GM19452 (cell line): ENCODE data around the gene DNAH9.
"Not testable (repeated sequence)": the region's sequence is repeated elsewhere in the genome, so short reads cannot be mapped to it uniquely, and the experiment has no call there.

Experiments used
- ATAC-seq: cut with Tn5 transposase; IDR thresholded peaks from one replicate; pipeline ENCODE4 v1.9.1; 2021; ENCODE audit not compliant: unreplicated experiment

The DNAH9 gene

GRCh38 chr17:11901931-11902330, 303.7 kb downstream of the DNAH9 start:
- ATAC-seq = no peak

DNA sequence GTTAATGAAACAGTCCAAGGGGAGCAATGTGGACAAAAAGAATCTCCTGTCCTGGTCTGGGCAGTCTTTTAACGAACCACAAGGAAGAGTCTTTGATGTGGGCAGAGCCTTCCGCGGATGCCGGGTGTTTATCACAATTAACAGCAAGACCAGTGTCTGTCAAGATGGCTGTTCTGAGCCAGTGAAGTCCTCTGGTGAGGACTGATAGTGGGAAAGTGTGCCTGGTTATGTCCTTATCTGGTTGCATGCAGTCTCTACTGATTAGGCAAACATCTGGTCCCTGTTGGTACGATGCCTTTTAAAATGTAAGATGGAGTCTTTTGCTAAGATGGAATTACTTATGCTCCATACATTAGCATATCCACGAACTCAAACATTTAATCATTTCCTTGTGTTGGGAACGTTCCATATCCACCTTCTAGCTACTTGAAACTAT, 310.5 kb downstream of the DNAH9 start:
- no peak for ATAC-seq

DNA sequence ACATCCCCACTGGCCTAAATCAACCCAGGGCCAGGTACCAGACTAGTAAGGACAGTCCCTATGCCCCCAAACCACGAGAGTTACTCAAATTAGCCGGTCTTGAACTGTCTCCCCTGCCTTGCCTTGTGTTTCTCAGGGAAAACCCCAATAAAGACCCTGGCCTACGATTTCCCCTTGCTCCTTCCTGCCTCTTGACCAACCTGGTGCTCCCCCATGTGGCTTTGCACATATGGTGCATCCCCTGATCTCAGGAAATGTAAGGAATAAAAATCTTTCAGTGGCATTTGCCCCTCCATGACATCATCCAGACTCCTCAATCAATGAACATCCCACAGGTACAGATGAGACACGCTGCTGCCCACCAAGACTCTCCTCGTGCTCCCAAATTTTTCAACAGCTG, 311.1 kb downstream of the DNAH9 start:
- no peak for ATAC-seq

- ATAC-seq = no peak
Measured at GRCh38 chr17:11916091-11916490, 317.8 kb downstream of the DNAH9 start.

DNA sequence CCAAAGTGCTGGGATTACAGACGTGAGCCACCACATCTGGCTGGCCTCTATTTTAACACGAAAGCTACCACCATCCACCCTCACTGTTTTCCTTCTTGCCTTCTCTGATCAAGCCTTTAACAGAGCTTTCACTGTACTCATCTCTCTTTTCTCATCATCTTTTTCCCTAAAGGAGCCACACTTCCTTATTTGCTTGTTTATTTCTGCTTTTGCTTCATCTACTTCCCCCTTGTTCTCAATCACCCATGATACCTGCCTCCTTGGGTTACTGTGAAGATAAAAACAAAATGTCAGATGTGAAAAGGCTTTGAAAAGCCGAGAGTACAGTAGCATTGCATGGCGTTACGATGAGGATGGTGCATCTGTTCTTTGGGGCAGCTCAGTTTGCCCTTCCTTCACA, 319.1 kb downstream of the DNAH9 start:
- ATAC-seq = no peak

- no peak for ATAC-seq
Measured at GRCh38 chr17:11921296-11921695, 323.0 kb downstream of the DNAH9 start.

GRCh38 chr17:11922638-11923037, 324.4 kb downstream of the DNAH9 start:
- ATAC-seq = no peak

DNA sequence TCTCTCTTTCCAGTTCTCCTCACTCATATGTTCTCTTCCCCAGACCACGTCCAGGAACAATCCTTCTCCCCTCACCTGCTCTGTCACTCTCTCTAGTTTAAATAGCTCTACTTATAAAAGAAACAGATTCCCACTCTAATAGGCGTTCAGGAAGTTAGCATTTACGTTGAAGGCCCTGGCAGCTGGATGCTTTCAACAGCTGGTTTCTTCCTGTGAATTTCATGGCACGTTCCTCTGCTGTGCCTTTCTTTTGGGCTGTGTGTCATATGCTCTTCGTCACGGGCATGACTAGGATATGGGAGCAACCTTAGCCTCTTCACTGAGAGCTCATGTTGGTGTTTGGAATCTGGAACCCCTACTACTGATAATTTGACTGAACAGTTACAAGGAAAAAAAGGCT, 325.8 kb downstream of the DNAH9 start:
- ATAC-seq = no peak

DNA sequence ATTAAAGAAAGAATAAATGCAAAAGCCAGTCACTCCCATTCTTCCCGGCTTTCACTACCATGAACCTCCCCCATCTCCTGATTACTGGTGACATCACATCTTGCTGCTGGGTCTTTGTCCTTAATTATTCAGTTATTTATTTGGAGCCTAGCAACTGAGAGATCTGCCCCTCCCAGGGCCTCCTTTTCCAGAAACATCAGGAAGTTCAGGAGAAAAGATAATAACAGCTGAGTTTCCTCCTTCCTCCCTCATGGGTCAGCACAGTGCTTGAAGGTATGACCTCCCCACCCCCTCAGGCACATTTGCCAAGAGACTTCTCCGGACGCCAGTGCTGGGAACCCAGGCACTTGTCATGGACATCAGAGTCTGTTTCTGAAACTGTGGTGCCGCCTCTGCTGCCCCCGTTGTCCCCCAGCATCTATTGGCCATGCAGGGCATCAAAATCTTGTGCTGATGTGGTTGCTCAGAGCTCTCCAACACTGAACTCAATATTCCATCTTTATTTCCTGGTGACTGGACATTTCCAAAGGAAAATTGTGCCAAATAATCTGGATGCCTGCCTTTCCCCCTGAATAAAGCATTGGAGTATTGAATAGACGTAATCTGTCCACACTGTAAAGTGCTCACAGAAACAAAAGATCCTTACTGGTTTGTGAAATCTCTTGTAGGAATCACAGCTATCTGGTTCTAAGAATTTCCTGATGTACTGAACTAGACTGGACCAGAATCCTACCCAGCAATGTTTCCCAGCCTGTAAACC, 327.2 kb downstream of the DNAH9 start:
- ATAC-seq = no peak

GRCh38 chr17:11928436-11928835, 330.2 kb downstream of the DNAH9 start:
- no peak for ATAC-seq

DNA sequence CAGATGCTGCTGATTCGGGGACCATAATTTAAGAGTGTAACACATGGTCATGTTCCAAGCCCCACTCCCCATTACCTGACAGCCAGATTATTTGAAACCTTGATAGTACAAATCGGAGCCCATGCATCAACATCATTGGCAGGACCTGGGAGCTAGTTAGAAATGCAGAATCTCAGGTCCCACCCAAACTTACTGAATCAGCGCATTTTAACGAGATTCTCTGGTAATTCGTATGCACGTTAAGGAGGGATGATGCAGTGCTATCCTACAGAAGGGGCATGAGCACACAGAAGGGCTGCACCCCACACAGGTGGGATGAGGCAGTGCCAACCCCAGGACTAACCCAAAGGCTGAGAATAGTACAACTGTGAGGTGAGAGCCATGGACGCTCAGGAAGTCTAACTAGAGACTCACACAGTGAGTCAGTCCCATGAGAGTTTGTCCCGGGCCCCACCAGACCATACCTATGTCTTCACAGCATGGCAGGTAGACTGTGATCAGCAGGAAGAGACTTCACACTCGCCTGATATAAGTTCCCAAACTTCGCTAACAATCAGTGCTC, 334.1 kb downstream of the DNAH9 start:
- no peak for ATAC-seq

- ATAC-seq = no peak
Measured at GRCh38 chr17:11935734-11936406, 337.6 kb downstream of the DNAH9 start.

DNA sequence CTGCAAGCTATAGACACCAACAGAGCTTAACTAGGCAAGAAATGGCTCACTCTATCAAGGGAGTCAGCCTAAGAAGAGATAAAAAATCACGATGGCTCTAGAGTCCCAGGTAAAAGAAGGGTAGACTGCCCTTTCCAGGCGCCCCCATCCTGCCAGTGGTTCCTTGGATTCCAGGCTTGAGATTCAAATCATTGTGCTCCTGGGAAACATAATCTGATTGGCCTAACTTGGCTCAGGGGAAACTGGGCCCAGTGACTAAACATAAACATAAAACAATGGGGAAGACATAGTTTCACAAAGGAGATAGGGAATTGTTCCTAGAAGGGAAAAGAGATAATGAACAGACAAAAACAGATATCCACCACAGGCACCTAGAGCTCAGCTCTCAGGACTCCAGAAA, 342.6 kb downstream of the DNAH9 start:
- no peak for ATAC-seq

DNA sequence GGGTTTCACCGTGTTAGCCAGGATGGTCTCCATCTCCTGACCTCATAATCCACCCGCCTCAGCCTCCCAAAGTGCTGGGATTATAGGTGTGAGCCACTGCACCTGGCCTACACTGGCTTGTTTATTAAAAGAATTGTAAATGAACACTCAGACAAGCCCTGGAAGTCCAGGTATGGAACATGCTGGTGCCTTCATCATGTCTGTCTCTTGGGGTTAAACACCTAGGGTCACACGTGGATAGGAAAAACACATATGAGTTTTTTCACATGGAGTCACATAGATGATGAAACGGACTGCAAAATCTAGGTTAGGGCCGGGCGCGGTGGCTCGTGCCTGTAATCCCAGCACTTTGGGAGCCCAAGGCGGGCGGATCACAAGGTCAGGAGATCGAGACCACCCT, 344.8 kb downstream of the DNAH9 start:
- ATAC-seq = not testable (repeated sequence)

DNA sequence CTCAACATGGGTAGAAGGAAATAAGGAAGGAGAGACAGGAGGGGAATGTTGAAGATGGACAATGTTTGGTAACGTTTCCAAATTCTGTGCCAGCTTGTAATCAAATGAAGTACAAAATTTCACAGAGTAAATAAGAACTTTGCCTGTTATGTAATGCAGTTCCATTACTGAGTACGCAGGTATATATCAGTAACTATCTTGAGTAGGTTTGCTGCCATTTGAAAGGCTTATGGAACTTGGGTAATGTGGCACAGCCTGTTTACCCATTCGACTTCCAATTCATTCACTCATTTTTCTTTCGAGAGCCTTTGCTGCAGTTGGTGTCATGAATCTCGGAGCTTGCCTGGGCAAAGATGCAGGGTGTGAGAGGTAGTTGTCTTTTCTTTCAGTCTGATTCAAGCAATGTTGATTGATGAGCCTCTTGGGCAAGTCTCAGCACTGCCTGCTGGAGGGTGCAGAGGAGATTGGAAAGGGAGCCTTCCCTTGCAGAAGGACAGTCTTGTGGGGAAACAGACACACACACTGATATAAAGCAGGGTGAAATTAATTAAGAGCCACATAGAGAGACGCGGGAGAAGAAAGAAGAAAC, 345.6 kb downstream of the DNAH9 start:
- ATAC-seq = no peak

- ATAC-seq = no peak
Measured at GRCh38 chr17:11944587-11944986, 346.3 kb downstream of the DNAH9 start.

DNA sequence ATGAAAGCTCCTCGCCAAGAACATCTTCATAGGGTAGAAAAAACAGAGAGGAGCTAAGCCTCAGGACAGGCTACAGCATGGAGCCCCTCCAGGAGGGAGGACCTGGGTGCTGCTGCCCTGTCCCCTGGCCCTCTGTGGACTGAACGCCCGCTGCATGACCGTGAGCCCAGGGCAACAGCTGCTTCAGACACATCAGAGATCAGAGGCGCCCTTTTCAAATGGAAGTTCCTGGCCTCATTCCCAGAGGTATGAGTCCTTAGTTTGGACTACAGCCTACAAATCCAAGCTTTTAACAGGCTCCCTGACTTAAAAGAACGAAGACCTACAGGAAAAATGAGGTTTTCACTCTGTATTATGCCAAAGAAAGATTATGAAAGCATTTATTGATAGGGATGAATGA, 350.5 kb downstream of the DNAH9 start:
- no peak for ATAC-seq

- not testable (repeated sequence) for ATAC-seq
Measured at GRCh38 chr17:11949571-11949970, 351.3 kb downstream of the DNAH9 start.

GRCh38 chr17:11950771-11951519, 352.7 kb downstream of the DNAH9 start:
- ATAC-seq = no peak

DNA sequence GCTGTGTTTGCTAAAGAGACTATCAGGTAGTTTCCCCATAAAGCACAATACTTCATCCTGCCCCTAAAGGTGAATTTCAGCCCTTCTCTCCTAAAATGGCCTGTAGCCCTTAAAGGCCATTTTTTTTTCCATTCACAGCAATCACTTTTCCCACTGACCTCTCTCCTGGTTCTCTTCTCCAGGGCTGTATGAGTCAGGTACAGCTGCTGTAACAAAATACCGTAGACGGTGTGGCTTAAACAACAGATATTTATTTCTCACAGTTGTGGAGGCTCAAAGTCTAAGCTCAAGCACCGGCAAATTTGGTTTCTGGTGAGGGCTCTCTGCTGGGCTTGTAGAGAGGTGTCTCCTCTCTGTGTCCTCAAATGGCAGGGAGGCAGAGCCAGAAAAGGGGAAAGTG, 354.3 kb downstream of the DNAH9 start:
- ATAC-seq = no peak

- no peak for ATAC-seq
Measured at GRCh38 chr17:11953924-11954323, 355.7 kb downstream of the DNAH9 start.
